Activated CD4-positive, alpha-beta memory T cell treated with anti-CD3 and anti-CD28 coated beads, Interleukin-2, amount 10 ng/mL, durations not matched to agents 7 days and 5 days (primary cell): Measurements from ENCODE around the gene CPEB2. TPM values are rescaled to one million over a fixed set of nuclear protein-coding genes. Genes with fewer than 3 reads are reported as not detected.

Experiments used
- CTCF ChIA-PET: fragments of 350-600 bp; sonication (Branson Sonifier 250); formaldehyde crosslinking; loops from one replicate; lab custom pipeline; 2021; ENCODE audit warnings: antibody characterized with exemption, inconsistent platforms; lab: Charles Lee
- POLR2A ChIA-PET: fragments of 350-600 bp; sonication (Branson Sonifier 250); formaldehyde crosslinking; loops from one replicate; lab custom pipeline; 2021; ENCODE audit warnings: antibody characterized with exemption; lab: Charles Lee
- DNase-seq: peaks from one replicate; pipeline ENCODE4 v3.0.0-alpha.2; 2020
- H3K27ac Mint-ChIP-seq: one replicate; pipeline ENCODE4 v1.8.0; 2021; ENCODE audit warnings: mild to moderate bottlenecking, mixed read lengths
- H3K27me3 Mint-ChIP-seq: one replicate; pipeline ENCODE4 v1.8.0; 2021; ENCODE audit warnings: mixed read lengths
- H3K36me3 Mint-ChIP-seq: one replicate; pipeline ENCODE4 v1.8.0; 2021; ENCODE audit warnings: low read depth, mixed read lengths
- H3K4me1 Mint-ChIP-seq: one replicate; pipeline ENCODE4 v1.8.0; 2021; ENCODE audit warnings: mixed read lengths
- H3K4me3 Mint-ChIP-seq: one replicate; pipeline ENCODE4 v1.8.0; 2021; ENCODE audit warnings: mild to moderate bottlenecking, mixed read lengths
- H3K9me3 Mint-ChIP-seq: one replicate; pipeline ENCODE4 v1.8.0; 2021; ENCODE audit warnings: mixed read lengths
- total RNA-seq, 2 experiments: library from RNA; stranded (reverse); gene quantifications; one replicate each; pipeline ENCODE4 v1.2.3, GENCODE V29; 2021

Gene CPEB2
- total RNA-seq, 2 experiments from 2014 or later = 17.6 to 20.4 TPM

GRCh38 chr4:15015170-15015569 is 12.9 kb downstream of the CPEB2 start:
- Mint-ChIP-seq H3K4me3 (no peak overlapping the region), H3K9me3 (no peaks in the 10 kb centered on the region), H3K27ac (no peak overlapping the region), H3K36me3 (peaks cover 53% of the 10 kb centered on the region), H3K27me3 (no peaks in the 10 kb centered on the region), H3K4me1 (peaks cover 30% of the 10 kb centered on the region)
- DNase-seq = no peak
- POLR2A ChIA-PET = interaction anchor here (0.7 to 1.5 kb wide), 2 partner anchors 12 to 14 kb away, joined by 3 read pairs; no protein-coding TSS in a partner anchor
- CTCF ChIA-PET = interaction anchor here (1.6 kb wide), 1 partner anchor 8 kb away, joined by 4 read pairs; no protein-coding TSS in a partner anchor

- CTCF ChIA-PET = no interaction called here
- H3K27me3 Mint-ChIP-seq = no peaks in the 10 kb centered on the region
- peaks cover 52% of the 10 kb centered on the region for H3K36me3 Mint-ChIP-seq
Observed at GRCh38 chr4:15018361-15018760, 16.1 kb downstream of the CPEB2 start.

GRCh38 chr4:15020502-15021286 is 18.4 kb downstream of the CPEB2 start:
- ChIA-PET CTCF (no interaction called here), POLR2A (no interaction called here)
- no peak for DNase-seq
- H3K27me3 Mint-ChIP-seq = no peaks in the 10 kb centered on the region
- peaks cover 43% of the 10 kb centered on the region for H3K4me1 Mint-ChIP-seq
- H3K9me3 Mint-ChIP-seq = no peaks in the 10 kb centered on the region
- H3K27ac Mint-ChIP-seq = no peak overlapping the region
- H3K36me3 Mint-ChIP-seq = peaks cover 60% of the 10 kb centered on the region
- H3K4me3 Mint-ChIP-seq = no peak overlapping the region

More at GRCh38 chr4:15018361-15018760, 16.1 kb downstream of the CPEB2 start:
- DNase-seq = no peak
- POLR2A ChIA-PET = interaction anchor here (1.2 to 1.3 kb wide), 2 partner anchors 9 to 15 kb away, joined by 3 to 8 read pairs; no protein-coding TSS in a partner anchor
- Mint-ChIP-seq H3K4me3 (no peak overlapping the region), H3K27ac (peak overlapping the region; percentile 65), H3K9me3 (no peaks in the 10 kb centered on the region), H3K4me1 (peaks cover 43% of the 10 kb centered on the region)

GRCh38 chr4:15021311-15021710 is 19.0 kb downstream of the CPEB2 start:
- Mint-ChIP-seq H3K9me3 (no peaks in the 10 kb centered on the region), H3K27ac (no peak overlapping the region), H3K27me3 (no peaks in the 10 kb centered on the region), H3K4me3 (no peak overlapping the region), H3K4me1 (peaks cover 44% of the 10 kb centered on the region), H3K36me3 (peaks cover 57% of the 10 kb centered on the region)
- CTCF ChIA-PET = no interaction called here
- POLR2A ChIA-PET = no interaction called here
- no peak for DNase-seq

GRCh38 chr4:15021946-15022345 is 19.7 kb downstream of the CPEB2 start:
- Mint-ChIP-seq H3K4me3 (no peak overlapping the region), H3K36me3 (peaks cover 56% of the 10 kb centered on the region), H3K27ac (no peak overlapping the region), H3K9me3 (no peaks in the 10 kb centered on the region), H3K27me3 (no peaks in the 10 kb centered on the region), H3K4me1 (peaks cover 43% of the 10 kb centered on the region)
- ChIA-PET POLR2A (no interaction called here), CTCF (no interaction called here)
- DNase-seq = no peak

GRCh38 chr4:15024386-15024785 is 22.1 kb downstream of the CPEB2 start:
- ChIA-PET POLR2A (no interaction called here), CTCF (no interaction called here)
- Mint-ChIP-seq H3K27me3 (no peaks in the 10 kb centered on the region), H3K4me3 (no peak overlapping the region), H3K27ac (no peak overlapping the region), H3K36me3 (peaks cover 53% of the 10 kb centered on the region), H3K4me1 (peaks cover 28% of the 10 kb centered on the region), H3K9me3 (no peaks in the 10 kb centered on the region)
- DNase-seq = no peak

- H3K4me1 Mint-ChIP-seq = peaks cover 18% of the 10 kb centered on the region
- DNase-seq = no peak
- peaks cover 46% of the 10 kb centered on the region for H3K36me3 Mint-ChIP-seq
- no peaks in the 10 kb centered on the region for H3K9me3 Mint-ChIP-seq
- H3K27ac Mint-ChIP-seq = no peak overlapping the region
- ChIA-PET POLR2A (no interaction called here), CTCF (no interaction called here)
- H3K27me3 Mint-ChIP-seq = no peaks in the 10 kb centered on the region
- H3K4me3 Mint-ChIP-seq = no peak overlapping the region
Observed at GRCh38 chr4:15025693-15026092, 23.4 kb downstream of the CPEB2 start.

- Mint-ChIP-seq H3K27ac (no peak overlapping the region), H3K27me3 (no peaks in the 10 kb centered on the region), H3K4me1 (peaks cover 8% of the 10 kb centered on the region), H3K4me3 (no peak overlapping the region), H3K9me3 (no peaks in the 10 kb centered on the region), H3K36me3 (peaks cover 40% of the 10 kb centered on the region)
- ChIA-PET CTCF (no interaction called here), POLR2A (no interaction called here)
- no peak for DNase-seq
Observed at GRCh38 chr4:15027921-15028435, 25.7 kb downstream of the CPEB2 start.

GRCh38 chr4:15031197-15031596 is 28.9 kb downstream of the CPEB2 start:
- CTCF ChIA-PET = interaction anchor here (0.5 kb wide), 1 partner anchor 960 kb away, joined by 6 read pairs; no protein-coding TSS in a partner anchor
- peaks cover 46% of the 10 kb centered on the region for H3K36me3 Mint-ChIP-seq
- POLR2A ChIA-PET = no interaction called here
- no peaks in the 10 kb centered on the region for H3K9me3 Mint-ChIP-seq
- H3K27ac Mint-ChIP-seq = no peak overlapping the region
- peaks cover 29% of the 10 kb centered on the region for H3K4me1 Mint-ChIP-seq
- no peak overlapping the region for H3K4me3 Mint-ChIP-seq
- no peak for DNase-seq
- H3K27me3 Mint-ChIP-seq = no peaks in the 10 kb centered on the region

GRCh38 chr4:15031993-15032675 is 29.9 kb downstream of the CPEB2 start:
- CTCF ChIA-PET = interaction anchor here (0.5 kb wide), 1 partner anchor 959 kb away, joined by 6 read pairs; no protein-coding TSS in a partner anchor
- H3K27me3 Mint-ChIP-seq = no peaks in the 10 kb centered on the region
- peaks cover 44% of the 10 kb centered on the region for H3K36me3 Mint-ChIP-seq
- no peak for DNase-seq
- no peak overlapping the region for H3K27ac Mint-ChIP-seq
- no peaks in the 10 kb centered on the region for H3K9me3 Mint-ChIP-seq
- POLR2A ChIA-PET = no interaction called here
- no peak overlapping the region for H3K4me3 Mint-ChIP-seq
- H3K4me1 Mint-ChIP-seq = peaks cover 29% of the 10 kb centered on the region

GRCh38 chr4:15034071-15034764 is 31.9 kb downstream of the CPEB2 start:
- no peak overlapping the region for H3K27ac Mint-ChIP-seq
- no peaks in the 10 kb centered on the region for H3K9me3 Mint-ChIP-seq
- H3K4me1 Mint-ChIP-seq = peaks cover 26% of the 10 kb centered on the region
- no peak overlapping the region for H3K4me3 Mint-ChIP-seq
- ChIA-PET POLR2A (interaction anchor here (1.3 kb wide), 1 partner anchor 31 kb away, joined by 3 read pairs; no protein-coding TSS in a partner anchor), CTCF (no interaction called here)
- H3K36me3 Mint-ChIP-seq = peaks cover 38% of the 10 kb centered on the region
- H3K27me3 Mint-ChIP-seq = no peaks in the 10 kb centered on the region
- no peak for DNase-seq

- no peaks in the 10 kb centered on the region for H3K27me3 Mint-ChIP-seq
- no peak overlapping the region for H3K27ac Mint-ChIP-seq
- no peak overlapping the region for H3K4me3 Mint-ChIP-seq
- DNase-seq = no peak
- no peaks in the 10 kb centered on the region for H3K9me3 Mint-ChIP-seq
- H3K4me1 Mint-ChIP-seq = peaks cover 26% of the 10 kb centered on the region
- ChIA-PET POLR2A (no interaction called here), CTCF (no interaction called here)
- peaks cover 34% of the 10 kb centered on the region for H3K36me3 Mint-ChIP-seq
Observed at GRCh38 chr4:15035159-15035558, 32.9 kb downstream of the CPEB2 start.
